Mucosa of rectum (tissue), 2 donors: ENCODE measurements around the gene NEB.
"Not testable (repeated sequence)": the region's sequence is repeated elsewhere in the genome, so short reads cannot be mapped to it uniquely, and the experiment has no call there.

Experiments
- H3K27ac ChIP-seq, 2 donors: one replicate each; pipeline ENCODE4 v1.7.0; 2013; ENCODE audit warnings: inconsistent platforms in 2 of 2, low read depth in 2 of 2, low read length in 2 of 2
- H3K27me3 ChIP-seq, 2 donors: one replicate each; pipeline ENCODE4 v1.7.0; 2013; ENCODE audit warnings: low read length in 2 of 2; ENCODE audit not compliant: control insufficient read depth in 2 of 2, insufficient read depth in 2 of 2
- H3K36me3 ChIP-seq, 2 donors: one replicate each; pipeline ENCODE4 v1.7.0; 2013; ENCODE audit warnings: low read length in 2 of 2; ENCODE audit not compliant: control insufficient read depth in 2 of 2, insufficient read depth in 2 of 2
- H3K4me1 ChIP-seq, 2 donors: one replicate each; pipeline ENCODE4 v1.7.0; 2013; ENCODE audit warnings: low read length in 2 of 2, mild to moderate bottlenecking in 1 of 2; ENCODE audit not compliant: control insufficient read depth in 2 of 2, insufficient read depth in 2 of 2
- H3K4me3 ChIP-seq, 2 donors: one replicate each; pipeline ENCODE4 v1.7.0; 2013; ENCODE audit warnings: low read length in 2 of 2
- H3K9ac ChIP-seq, 2 donors: one replicate each; pipeline ENCODE4 v1.7.0; 2013; ENCODE audit warnings: low read length in 2 of 2, low read depth in 1 of 2, mild to moderate bottlenecking in 1 of 2
- H3K9me3 ChIP-seq, 2 donors: one replicate each; pipeline ENCODE4 v1.7.0; 2013; ENCODE audit warnings: low read length in 2 of 2; ENCODE audit not compliant: control insufficient read depth in 2 of 2
- donor health status: healthy.
- donor health status: Normal muscosa, but diverticular disease.

Gene NEB

GRCh38 chr2:151654891-151655290 lies 79.4 kb downstream of the NEB start:
- no peaks in the 10 kb centered on the region for H3K36me3 ChIP-seq
- H3K4me1 ChIP-seq = no peaks in the 10 kb centered on the region
- no peak overlapping the region for H3K4me3 ChIP-seq
- no peaks in the 10 kb centered on the region for H3K9me3 ChIP-seq
- H3K27me3 ChIP-seq = no peaks in the 10 kb centered on the region
- no peak overlapping the region for H3K27ac ChIP-seq
- H3K9ac ChIP-seq = no peak overlapping the region

- no peak overlapping the region for H3K27ac ChIP-seq
These were observed 80.2 kb downstream of the NEB start for GRCh38 chr2:151654085-151654484.

GRCh38 chr2:151651274-151651673 lies 83.0 kb downstream of the NEB start:
- H3K4me3 ChIP-seq = no peak overlapping the region
- no peaks in the 10 kb centered on the region for H3K9me3 ChIP-seq
- H3K9ac ChIP-seq = no peak overlapping the region
- no peaks in the 10 kb centered on the region for H3K4me1 ChIP-seq
- no peak overlapping the region for H3K27ac ChIP-seq
- H3K36me3 ChIP-seq = no peaks in the 10 kb centered on the region
- no peaks in the 10 kb centered on the region for H3K27me3 ChIP-seq

More at GRCh38 chr2:151654085-151654484, 80.2 kb downstream of the NEB start:
- H3K27me3 ChIP-seq = no peaks in the 10 kb centered on the region
- no peaks in the 10 kb centered on the region for H3K4me1 ChIP-seq
- H3K9me3 ChIP-seq = no peaks in the 10 kb centered on the region
- H3K36me3 ChIP-seq = no peaks in the 10 kb centered on the region
- H3K9ac ChIP-seq = no peak overlapping the region
- H3K4me3 ChIP-seq = no peak overlapping the region

- no peaks in the 10 kb centered on the region for H3K27me3 ChIP-seq
- H3K9me3 ChIP-seq = no peaks in the 10 kb centered on the region
- no peaks in the 10 kb centered on the region for H3K36me3 ChIP-seq
- H3K27ac ChIP-seq = no peak overlapping the region
- H3K4me3 ChIP-seq = no peak overlapping the region
- no peak overlapping the region for H3K9ac ChIP-seq
- no peaks in the 10 kb centered on the region for H3K4me1 ChIP-seq
These were observed 83.8 kb downstream of the NEB start for GRCh38 chr2:151650456-151650855.

- Histone ChIP-seq H3K27me3 (no peaks in the 10 kb centered on the region), H3K9ac (no peak overlapping the region), H3K36me3 (no peaks in the 10 kb centered on the region), H3K4me3 (no peak overlapping the region), H3K27ac (no peak overlapping the region), H3K9me3 (no peaks in the 10 kb centered on the region), H3K4me1 (no peaks in the 10 kb centered on the region)
These were observed 84.3 kb downstream of the NEB start for GRCh38 chr2:151649966-151650365.

GRCh38 chr2:151649400-151649799 lies 84.9 kb downstream of the NEB start:
- Histone ChIP-seq H3K27ac (no peak overlapping the region), H3K36me3 (no peaks in the 10 kb centered on the region), H3K27me3 (no peaks in the 10 kb centered on the region), H3K9ac (no peak overlapping the region), H3K4me3 (no peak overlapping the region), H3K4me1 (no peaks in the 10 kb centered on the region), H3K9me3 (no peaks in the 10 kb centered on the region)

- not testable (repeated sequence) for H3K27me3 ChIP-seq, H3K9ac ChIP-seq, H3K4me1 ChIP-seq, H3K4me3 ChIP-seq, H3K27ac ChIP-seq, H3K36me3 ChIP-seq, H3K9me3 ChIP-seq
These were observed 87.8 kb downstream of the NEB start for GRCh38 chr2:151646512-151646911.

GRCh38 chr2:151644580-151644979 lies 89.7 kb downstream of the NEB start:
- H3K9ac ChIP-seq = no peak overlapping the region
- H3K4me1 ChIP-seq = no peaks in the 10 kb centered on the region
- H3K27me3 ChIP-seq = no peaks in the 10 kb centered on the region
- no peaks in the 10 kb centered on the region for H3K36me3 ChIP-seq
- H3K9me3 ChIP-seq = no peaks in the 10 kb centered on the region
- H3K27ac ChIP-seq = no peak overlapping the region
- H3K4me3 ChIP-seq = no peak overlapping the region

- H3K36me3 ChIP-seq, H3K9me3 ChIP-seq, H3K4me3 ChIP-seq, H3K27me3 ChIP-seq, H3K4me1 ChIP-seq, H3K27ac ChIP-seq, H3K9ac ChIP-seq: not testable (repeated sequence)
These were observed 92.4 kb downstream of the NEB start for GRCh38 chr2:151641895-151642294.

- H3K4me1 ChIP-seq = no peaks in the 10 kb centered on the region
- H3K9ac ChIP-seq = no peak overlapping the region
- H3K27me3 ChIP-seq = no peaks in the 10 kb centered on the region
- H3K9me3 ChIP-seq = no peaks in the 10 kb centered on the region
- no peak overlapping the region for H3K27ac ChIP-seq
- H3K4me3 ChIP-seq = no peak overlapping the region
- no peaks in the 10 kb centered on the region for H3K36me3 ChIP-seq
These were observed 94.2 kb downstream of the NEB start for GRCh38 chr2:151640087-151640486.

- H3K27ac ChIP-seq = no peak overlapping the region
- no peaks in the 10 kb centered on the region for H3K4me1 ChIP-seq
- no peak overlapping the region for H3K4me3 ChIP-seq
These were observed 95.3 kb downstream of the NEB start for GRCh38 chr2:151638990-151639389.

More at GRCh38 chr2:151638990-151639389, 95.3 kb downstream of the NEB start:
- Histone ChIP-seq H3K36me3 (no peaks in the 10 kb centered on the region), H3K9ac (no peak overlapping the region), H3K9me3 (no peaks in the 10 kb centered on the region), H3K27me3 (no peaks in the 10 kb centered on the region)
